ENCODE results near the gene CMKLR1. TPM values are rescaled to one million over a fixed set of nuclear protein-coding genes. Genes with fewer than 3 reads are reported as not detected.

Gene CMKLR1
- total RNA-seq, 1 donor from 2014 or later: not detected

- Mint-ChIP-seq H3K9me3 (ENCODE audit: low read depth) (no peaks in the 10 kb centered on the region), H3K36me3 (ENCODE audit: insufficient read depth) (no peaks in the 10 kb centered on the region), H3K4me3 (ENCODE audit: low read depth) (no peak overlapping the region), H3K4me1 (ENCODE audit: low read depth) (no peaks in the 10 kb centered on the region), H3K27ac (no peak overlapping the region), H3K27me3 (peaks cover 24% of the 10 kb centered on the region)
- no peak for TF ChIP-seq CTCF (IDR thresholded peaks at IDR 0.05; ENCODE audit: unreplicated experiment)
- no peak for DNase-seq (ENCODE audit: low spot score, unreplicated experiment)
Measured at GRCh38 chr12:108335349-108336119, 3.6 kb downstream of the CMKLR1 start.

DNA sequence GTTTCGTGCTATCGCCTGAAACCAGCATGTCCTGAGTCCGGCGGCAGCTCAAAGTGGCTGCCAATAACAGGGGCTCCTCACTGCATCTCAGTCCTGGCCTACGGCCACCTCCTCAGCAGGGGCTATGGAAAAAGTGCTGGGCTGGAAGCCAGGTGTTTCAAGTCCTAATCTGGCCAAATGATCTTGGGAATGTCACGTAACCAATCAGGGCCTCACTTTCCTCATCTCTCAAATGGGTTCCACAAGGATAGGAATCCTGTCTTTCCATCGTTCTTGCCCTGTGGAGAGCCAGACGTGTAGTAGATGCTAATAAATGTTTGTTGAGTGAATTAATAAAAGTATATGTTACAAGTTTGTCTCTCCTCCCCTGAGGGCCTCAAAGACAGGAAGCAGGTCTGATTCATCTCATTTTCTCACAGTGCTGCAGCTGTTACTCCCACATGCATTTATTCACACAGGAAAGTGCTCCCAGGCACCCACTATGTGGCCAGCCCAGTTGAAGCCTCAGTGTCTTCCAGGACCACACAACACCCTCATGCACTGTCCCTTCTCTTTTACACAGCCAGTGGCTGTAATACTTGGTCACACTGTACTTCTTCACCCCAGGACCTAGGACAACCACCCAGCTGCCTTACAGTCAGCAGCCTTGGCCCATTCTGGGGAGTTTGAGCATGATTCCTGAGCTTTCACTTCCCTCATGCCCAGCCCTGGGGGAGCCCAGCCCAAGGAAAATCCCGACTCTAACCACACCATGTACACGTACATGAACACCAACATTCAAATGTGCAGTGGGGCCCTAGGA, 5.0 kb downstream of the CMKLR1 start:
- no peak for TF ChIP-seq CTCF (IDR thresholded peaks at IDR 0.05; ENCODE audit: unreplicated experiment)
- no peak for DNase-seq (ENCODE audit: low spot score, unreplicated experiment)
- Mint-ChIP-seq H3K27me3 (peaks cover 18% of the 10 kb centered on the region), H3K36me3 (ENCODE audit: insufficient read depth) (no peaks in the 10 kb centered on the region), H3K27ac (no peak overlapping the region), H3K9me3 (ENCODE audit: low read depth) (no peaks in the 10 kb centered on the region), H3K4me3 (ENCODE audit: low read depth) (no peak overlapping the region), H3K4me1 (ENCODE audit: low read depth) (no peaks in the 10 kb centered on the region)

DNA sequence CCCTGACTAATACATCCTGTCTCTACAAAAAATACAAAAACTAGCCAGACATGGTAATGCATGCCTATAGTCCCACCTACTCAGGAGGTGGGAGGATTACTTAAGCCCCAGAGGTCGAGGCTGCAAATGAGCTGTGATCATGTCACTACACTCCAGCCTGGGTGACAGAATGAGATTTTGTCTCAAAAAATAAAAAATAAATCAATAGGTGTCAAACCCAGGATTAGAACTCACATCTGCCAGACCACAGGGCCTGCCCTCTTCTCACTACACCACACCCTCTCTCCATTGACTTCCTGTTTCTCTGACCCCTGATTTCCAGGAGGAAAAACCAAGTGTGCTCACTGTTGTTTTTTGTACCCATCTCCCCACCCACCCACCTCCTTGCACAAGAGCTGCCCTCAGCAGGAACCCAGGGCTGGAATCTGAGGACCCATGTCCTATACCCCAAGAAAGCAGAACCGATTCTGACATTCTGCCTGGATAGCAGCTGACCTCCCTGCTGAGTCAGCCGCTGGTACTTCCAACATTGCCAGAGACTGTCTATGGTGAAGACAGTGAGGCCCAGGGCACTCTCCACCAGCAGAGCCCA, 6.2 kb downstream of the CMKLR1 start:
- TF ChIP-seq CTCF (IDR thresholded peaks at IDR 0.05; ENCODE audit: unreplicated experiment): no peak
- no peak for DNase-seq (ENCODE audit: low spot score, unreplicated experiment)
- H3K9me3 Mint-ChIP-seq (ENCODE audit: low read depth): no peaks in the 10 kb centered on the region
- H3K36me3 Mint-ChIP-seq (ENCODE audit: insufficient read depth): no peaks in the 10 kb centered on the region
- H3K27ac Mint-ChIP-seq: no peak overlapping the region
- no peaks in the 10 kb centered on the region for H3K4me1 Mint-ChIP-seq (ENCODE audit: low read depth)
- no peak overlapping the region for H3K4me3 Mint-ChIP-seq (ENCODE audit: low read depth)
- H3K27me3 Mint-ChIP-seq: peaks cover 8% of the 10 kb centered on the region

DNA sequence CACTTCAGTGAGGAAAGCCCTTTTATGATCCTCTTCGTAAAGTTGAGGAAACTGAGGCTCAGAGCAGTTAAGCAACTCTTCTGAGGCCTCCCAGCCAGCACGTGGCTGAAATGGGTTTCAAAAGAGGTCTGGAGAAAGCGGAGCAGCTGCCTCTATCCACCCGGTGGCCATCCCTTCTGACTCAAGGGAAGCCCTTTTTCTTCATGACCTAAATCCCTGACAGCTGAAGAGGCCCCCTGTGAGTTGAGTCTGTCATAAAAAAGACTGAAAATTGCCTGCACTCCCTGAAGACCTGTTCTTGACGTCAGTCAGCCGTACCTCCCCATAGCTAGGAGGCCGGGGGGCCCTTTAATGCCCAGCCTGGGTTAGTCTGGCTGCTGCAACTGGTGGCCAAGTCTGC, 10.7 kb downstream of the CMKLR1 start:
- no peaks in the 10 kb centered on the region for H3K36me3 Mint-ChIP-seq (ENCODE audit: insufficient read depth)
- no peak for DNase-seq (ENCODE audit: low spot score, unreplicated experiment)
- no peak for TF ChIP-seq CTCF (IDR thresholded peaks at IDR 0.05; ENCODE audit: unreplicated experiment)
- no peak overlapping the region for H3K27ac Mint-ChIP-seq
- H3K4me1 Mint-ChIP-seq (ENCODE audit: low read depth): no peaks in the 10 kb centered on the region
- no peaks in the 10 kb centered on the region for H3K9me3 Mint-ChIP-seq (ENCODE audit: low read depth)
- H3K27me3 Mint-ChIP-seq: peaks cover 7% of the 10 kb centered on the region
- no peak overlapping the region for H3K4me3 Mint-ChIP-seq (ENCODE audit: low read depth)

DNA sequence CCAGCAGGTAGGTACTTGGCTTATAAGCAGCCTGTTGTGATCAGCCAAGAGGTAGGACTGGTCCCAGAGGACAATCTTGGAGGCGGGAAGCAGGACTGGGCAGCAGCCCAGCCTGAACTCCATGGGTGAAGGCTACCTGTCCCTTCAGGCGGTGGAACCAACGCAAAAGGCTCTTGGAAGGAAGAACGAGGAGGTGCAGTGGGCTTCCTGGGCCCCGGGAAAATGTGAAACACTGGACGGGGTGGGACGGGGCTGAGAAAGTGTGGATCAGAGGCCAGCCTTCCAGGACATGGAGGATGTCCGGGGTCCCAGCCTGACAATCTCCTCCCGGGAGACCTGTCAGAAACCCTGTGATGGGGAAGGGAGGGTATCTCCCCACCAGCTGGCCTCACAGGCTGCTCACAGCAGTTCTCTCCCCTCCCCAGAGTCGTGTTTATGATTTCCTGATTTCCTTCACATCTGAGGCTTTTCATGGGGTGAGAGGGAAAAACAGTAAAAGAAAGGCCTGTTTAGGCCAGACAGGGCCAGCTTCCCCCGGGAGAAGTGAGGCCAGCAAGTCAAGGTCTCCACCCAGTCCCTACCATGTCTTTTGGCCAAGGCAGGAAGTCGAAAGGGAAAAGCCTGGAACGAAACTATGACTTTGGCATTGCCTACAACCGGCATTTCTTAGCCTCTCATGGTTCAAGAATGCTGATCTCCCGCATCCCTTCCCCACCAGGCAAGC, 11.3 kb downstream of the CMKLR1 start:
- Mint-ChIP-seq H3K4me3 (ENCODE audit: low read depth) (no peak overlapping the region), H3K36me3 (ENCODE audit: insufficient read depth) (no peaks in the 10 kb centered on the region), H3K9me3 (ENCODE audit: low read depth) (no peaks in the 10 kb centered on the region), H3K27ac (peak overlapping the region; percentile 13), H3K27me3 (peaks cover 10% of the 10 kb centered on the region), H3K4me1 (ENCODE audit: low read depth) (no peaks in the 10 kb centered on the region)
- no peak for DNase-seq (ENCODE audit: low spot score, unreplicated experiment)
- TF ChIP-seq CTCF (IDR thresholded peaks at IDR 0.05; ENCODE audit: unreplicated experiment): no peak

All from progenitor cell of endocrine pancreas (in vitro differentiated cells).